ENCODE results near the gene ANKRD42. TPM values are rescaled to one million over a fixed set of nuclear protein-coding genes. Genes with fewer than 3 reads are reported as not detected.

The ANKRD42 gene
- total and polyA plus RNA-seq, 2 experiments from 2014 or later = 5.3 to 5.7 TPM

- no peaks in the 10 kb centered on the region for H3K4me1 Mint-ChIP-seq
- TF ChIP-seq ZNF462 (CRISPR knock-in tag; IDR thresholded peaks at IDR 0.05) (no peak), REST (IDR thresholded peaks at IDR 0.05; ENCODE audit: unreplicated experiment) (no peak), ETS1 (IDR thresholded peaks at IDR 0.05) (no peak), EZH2phosphoT487 (IDR thresholded peaks at IDR 0.05; ENCODE audit: unreplicated experiment) (no peak), NANOG (IDR thresholded peaks at IDR 0.05; ENCODE audit: borderline replicate concordance) (no peak), CREB1 (CRISPR knock-in tag; IDR thresholded peaks at IDR 0.05; ENCODE audit: low read depth) (no peak), JUNB (IDR thresholded peaks at IDR 0.05; ENCODE audit: unreplicated experiment) (no peak), ZNF331 (CRISPR knock-in tag; IDR thresholded peaks at IDR 0.05; ENCODE audit: low read depth) (no peak), EZH2 (IDR thresholded peaks at IDR 0.05; ENCODE audit: low read depth, unreplicated experiment) (no peak), ZNF114 (CRISPR knock-in tag; IDR thresholded peaks at IDR 0.05) (no peak), CTCF (conservative IDR thresholded peaks at IDR 0.05; ENCODE audit: low read depth in 2 of 2) (no peak), STAT1 (IDR thresholded peaks at IDR 0.05; ENCODE audit: unreplicated experiment) (no peak), POLR2AphosphoS5 (IDR thresholded peaks at IDR 0.05; ENCODE audit: low read depth) (no peak)
- no peaks in the 10 kb centered on the region for H3K9me2 ChIP-seq (ENCODE audit: insufficient read depth)
- H3K36me3 ChIP-seq (ENCODE audit: insufficient read depth) = no peaks in the 10 kb centered on the region
- H4K20me1 ChIP-seq (replicated peaks; ENCODE audit: insufficient read depth) = no peaks in the 10 kb centered on the region
- no peak overlapping the region for H2AFZ ChIP-seq
- H3K27ac ChIP-seq (ENCODE audit: low read depth) = no peak overlapping the region
- no peaks in the 10 kb centered on the region for H3K4me1 ChIP-seq (ENCODE audit: insufficient read depth)
- ATAC-seq (no peak), DNase-seq (ENCODE audit: low spot score) (no peak)
- no peaks in the 10 kb centered on the region for H3K27me3 ChIP-seq (ENCODE audit: insufficient read depth)
- H3F3A ChIP-seq (replicated peaks; ENCODE audit: low read depth) = no peaks in the 10 kb centered on the region
- no peaks in the 10 kb centered on the region; the same call in 2 of the 3 replicates for H3K36me3 Mint-ChIP-seq (ENCODE audit: low read depth)
- H3K4me3 ChIP-seq = no peak overlapping the region
- no peak overlapping the region for H3K4me2 ChIP-seq
- H3K27me3 Mint-ChIP-seq (ENCODE audit: insufficient read depth, low read depth, poor library complexity) = peaks cover 1% of the 10 kb centered on the region
- H3K4me3 Mint-ChIP-seq = no peak overlapping the region
- H3K9me3 Mint-ChIP-seq = peaks cover 2% of the 10 kb centered on the region; the same call in 1 of the 3 replicates
- H3K27ac Mint-ChIP-seq = no peak overlapping the region
- H3K79me2 ChIP-seq (replicated peaks; ENCODE audit: insufficient read depth) = no peaks in the 10 kb centered on the region
These were observed 12.7 kb downstream of the ANKRD42 start for GRCh38 chr11:83206221-83206620.

All from GM23338 (cell line).